IMR-90 (cell line): Measurements from ENCODE around the gene CLNS1A. TPM values are rescaled to one million over a fixed set of nuclear protein-coding genes. Genes with fewer than 3 reads are reported as not detected.

Experiments used
- ATAC-seq: fragments of 200-7000 bp; cut with Tn5 transposase; 2 replicates; pipeline ENCODE4 v1.9.1; 2020; ENCODE audit warnings: low read depth, mild to moderate bottlenecking, moderate library complexity
- BruUV-seq: library from RNA; stranded (reverse); fragments of 400-500 nt; replicated peaks from 2 replicates; lab custom pipeline; 2021; lab: Mats Ljungman, UMichigan
- CTCF ChIA-PET: fragments of 300-600 bp; formaldehyde crosslinking; extraction: SDS; loops from one replicate; lab custom pipeline; 2021; ENCODE audit warnings: antibody characterized with exemption; lab: Yijun Ruan, JAX
- POLR2A ChIA-PET: fragments of 300-600 bp; sonication (Branson Sonifier 250); formaldehyde crosslinking; loops from one replicate; lab custom pipeline; 2022; ENCODE audit warnings: antibody characterized with exemption; ENCODE audit not compliant: unreplicated experiment; lab: Charles Lee
- DNase-seq: peaks from one replicate; pipeline ENCODE4 v3.0.0; 2013
- H2AFZ ChIP-seq: replicated peaks from 2 replicates; pipeline ENCODE3; 2013; ENCODE audit warnings: low read length, mild to moderate bottlenecking; ENCODE audit not compliant: poor library complexity
- H2AK5ac ChIP-seq: 2 replicates; pipeline ENCODE4 v1.6.1; 2013; ENCODE audit warnings: low read depth, low read length, inconsistent platforms
- H2AK9ac ChIP-seq: replicated peaks from 2 replicates; pipeline ENCODE3; 2013; ENCODE audit warnings: mild to moderate bottlenecking, low read depth, low read length, moderate library complexity; ENCODE audit not compliant: poor library complexity
- H2BK120ac ChIP-seq: 2 replicates; pipeline ENCODE4 v1.6.1; 2013; ENCODE audit warnings: low read depth, low read length, inconsistent platforms
- H2BK15ac ChIP-seq: 3 replicates; pipeline ENCODE4 v1.6.1; 2013; ENCODE audit warnings: low read depth, low read length, inconsistent platforms
- H2BK20ac ChIP-seq: 2 replicates; pipeline ENCODE4 v1.6.1; 2013; ENCODE audit warnings: low read depth, mild to moderate bottlenecking, inconsistent platforms, low read length, moderate library complexity
- H2BK5ac ChIP-seq: 2 replicates; pipeline ENCODE4 v1.6.1; 2013; ENCODE audit warnings: mild to moderate bottlenecking, low read depth, low read length, inconsistent platforms; ENCODE audit not compliant: poor library complexity, severe bottlenecking
- H3K14ac ChIP-seq: replicated peaks from 2 replicates; pipeline ENCODE4 v1.6.1; 2013; ENCODE audit warnings: low read depth, low read length, inconsistent platforms
- H3K18ac ChIP-seq: 2 replicates; pipeline ENCODE4 v1.6.1; 2013; ENCODE audit warnings: low read depth, low read length, control low read depth
- H3K23ac ChIP-seq: 2 replicates; pipeline ENCODE4 v1.6.1; 2013; ENCODE audit warnings: low read depth, low read length, inconsistent platforms
- H3K27ac ChIP-seq: 2 replicates; pipeline ENCODE4 v1.5.1; 2013; ENCODE audit warnings: mild to moderate bottlenecking, control low read depth, low read length; ENCODE audit not compliant: insufficient read depth
- H3K27me3 ChIP-seq: 2 replicates; pipeline ENCODE4 v1.6.1; 2013; ENCODE audit warnings: low read length; ENCODE audit not compliant: control insufficient read depth, insufficient read depth
- H3K36me3 ChIP-seq: 2 replicates; pipeline ENCODE4 v1.6.1; 2013; ENCODE audit warnings: low read length, mixed read lengths; ENCODE audit not compliant: control insufficient read depth, insufficient read depth
- H3K4ac ChIP-seq: 2 replicates; pipeline ENCODE4 v1.6.1; 2013; ENCODE audit warnings: low read depth, low read length, inconsistent platforms
- H3K4me1 ChIP-seq: 2 replicates; pipeline ENCODE4 v1.6.1; 2013; ENCODE audit warnings: low read length, mixed read lengths; ENCODE audit not compliant: control insufficient read depth, insufficient read depth
- H3K4me2 ChIP-seq: 2 replicates; pipeline ENCODE4 v1.6.1; 2013; ENCODE audit warnings: low read depth, mild to moderate bottlenecking, control low read depth, low read length, moderate library complexity
- H3K4me3 ChIP-seq: 2 replicates; pipeline ENCODE4 v1.5.1; 2013; ENCODE audit warnings: low read depth, mild to moderate bottlenecking, control low read depth, low read length, moderate library complexity; ENCODE audit not compliant: insufficient read depth
- H3K56ac ChIP-seq: 2 replicates; pipeline ENCODE4 v1.6.1; 2013; ENCODE audit warnings: low read length, inconsistent platforms; ENCODE audit not compliant: insufficient read depth; ENCODE audit errors: extremely low read depth
- H3K79me1 ChIP-seq, 2 experiments: 2 replicates each; pipeline ENCODE4 v1.6.1; 2013; ENCODE audit warnings: low read length in 2 of 2, inconsistent platforms in 1 of 2, low read depth in 1 of 2
- H3K9ac ChIP-seq: 2 replicates; pipeline ENCODE4 v1.6.1; 2013; ENCODE audit warnings: low read depth, low read length, control low read depth
- H3K9me1 ChIP-seq: 2 replicates; pipeline ENCODE4 v1.6.1; 2013; ENCODE audit warnings: low read length, inconsistent platforms; ENCODE audit not compliant: insufficient read depth
- H3K9me3 ChIP-seq: 2 replicates; pipeline ENCODE4 v1.6.1; 2013; ENCODE audit warnings: low read length; ENCODE audit not compliant: control insufficient read depth, insufficient read depth
- H4K20me1 ChIP-seq: 2 replicates; pipeline ENCODE4 v1.6.1; 2013; ENCODE audit warnings: low read length, inconsistent platforms; ENCODE audit not compliant: insufficient read depth
- H4K5ac ChIP-seq: 2 replicates; pipeline ENCODE4 v1.6.1; 2013; ENCODE audit warnings: mild to moderate bottlenecking, low read depth, low read length, control low read depth
- H4K8ac ChIP-seq, 2 experiments: 2 replicates each; pipeline ENCODE4 v1.6.1; 2013; ENCODE audit warnings: low read depth in 2 of 2, low read length in 2 of 2, control low read depth in 1 of 2, inconsistent platforms in 1 of 2
- H4K91ac ChIP-seq: 2 replicates; pipeline ENCODE4 v1.6.1; 2013; ENCODE audit warnings: low read depth, low read length, inconsistent platforms; ENCODE audit not compliant: insufficient read depth
- BHLHE40 ChIP-seq: fragments of 150-350 bp; IDR thresholded peaks from 2 replicates; pipeline ENCODE4 v1.6.1; 2016; ENCODE audit warnings: mild to moderate bottlenecking, low read depth, low read length
- CEBPB ChIP-seq: IDR thresholded peaks from 2 replicates; pipeline ENCODE4 v1.6.1; 2012; ENCODE audit warnings: low read depth, low read length, improper control_type of control experiment
- CHD1 ChIP-seq: IDR thresholded peaks from 2 replicates; pipeline ENCODE4 v1.6.1; 2012; ENCODE audit warnings: low read depth, low read length, improper control_type of control experiment
- ELK1 ChIP-seq: fragments of 150-350 bp; IDR thresholded peaks from 2 replicates; pipeline ENCODE4 v1.6.1; 2016; ENCODE audit warnings: low read depth, mild to moderate bottlenecking, low read length, moderate library complexity, borderline replicate concordance
- FOS ChIP-seq: fragments of 150-350 bp; IDR thresholded peaks from 2 replicates; pipeline ENCODE4 v1.6.1; 2016; ENCODE audit warnings: low read depth, low read length
- MAFK ChIP-seq: IDR thresholded peaks from 2 replicates; pipeline ENCODE4 v1.6.1; 2012; ENCODE audit warnings: low read depth, low read length, improper control_type of control experiment
- MAZ ChIP-seq: IDR thresholded peaks from 2 replicates; pipeline ENCODE4 v1.6.1; 2012; ENCODE audit warnings: low read depth, mild to moderate bottlenecking, low read length, improper control_type of control experiment, moderate library complexity, borderline replicate concordance
- MXI1 ChIP-seq: IDR thresholded peaks from 2 replicates; pipeline ENCODE4 v1.6.1; 2012; ENCODE audit warnings: low read depth, mild to moderate bottlenecking, low read length, moderate library complexity, borderline replicate concordance
- NFE2L2 ChIP-seq: fragments of 150-350 bp; IDR thresholded peaks from 2 replicates; pipeline ENCODE4 v1.6.1; 2016; ENCODE audit warnings: low read depth, mild to moderate bottlenecking, low read length
- POLR2A ChIP-seq: IDR thresholded peaks from 2 replicates; pipeline ENCODE4 v1.6.1; 2012; ENCODE audit warnings: mild to moderate bottlenecking, low read depth, low read length
- RAD21 ChIP-seq: IDR thresholded peaks from 2 replicates; pipeline ENCODE4 v1.6.1; 2012; ENCODE audit warnings: low read length, improper control_type of control experiment
- RCOR1 ChIP-seq: IDR thresholded peaks from 2 replicates; pipeline ENCODE4 v1.6.1; 2012; ENCODE audit warnings: mild to moderate bottlenecking, low read length, improper control_type of control experiment; ENCODE audit not compliant: insufficient replicate concordance
- RFX5 ChIP-seq: IDR thresholded peaks from 2 replicates; pipeline ENCODE4 v1.8.0; 2012; ENCODE audit warnings: low read depth, mild to moderate bottlenecking, low read length, moderate library complexity
- USF2 ChIP-seq: fragments of 150-350 bp; IDR thresholded peaks from 2 replicates; pipeline ENCODE4 v1.6.1; 2017; ENCODE audit warnings: mild to moderate bottlenecking, antibody characterized with exemption, low read length, low read depth
- WGBS, 2 experiments: methylation state at CpG; one replicate each; pipeline versions ENCODE4 v1.1.5 to v1.1.7; 2013; ENCODE audit warnings: missing lambda C conversion rate in 2 of 2; ENCODE audit not compliant: insufficient read length in 1 of 2; ENCODE audit errors: extremely low coverage in 2 of 2; 5-methylcytosine and 5-hydroxymethylcytosine counted together
- dilution Hi-C: fragments of 300-500 bp; cut with HindIII; formaldehyde crosslinking; loops from one replicate; pipeline ENCODE4 v1.14.3; 2018; ENCODE audit warnings: low sequenced_read_pairs; ENCODE audit not compliant: unreplicated experiment
- in situ Hi-C: fragments of 300-500 bp; cut with MboI; formaldehyde crosslinking; loops from 3 replicates; pipeline ENCODE4 v1.14.3; 2019; ENCODE audit warnings: low sequenced_read_pairs, inconsistent platforms, mixed read lengths
- intact Hi-C: fragments of 100-400 bp; cut with micrococcal nuclease; formaldehyde crosslinking; loops from 2 replicates; pipeline ENCODE4 v1.10.0; 2022
- polyA plus RNA-seq, 3 experiments: library from polyadenylated mRNA; depleted of rRNA; stranded (reverse); fragments of >200 nt; gene quantifications; 2 replicates each; pipeline ENCODE4 v1.2.3, GENCODE V29; 2012; ENCODE audit warnings: low replicate concordance in 1 of 3
- total RNA-seq: library from RNA; depleted of rRNA; stranded (reverse); fragments of >200 nt; gene quantifications from 2 replicates; pipeline ENCODE4 v1.2.3, GENCODE V29; 2012

Gene CLNS1A
- total and polyA plus RNA-seq, 2 of the 4 experiments (the other 2 are of a cell fraction) = 66.7 to 97.0 TPM

DNA sequence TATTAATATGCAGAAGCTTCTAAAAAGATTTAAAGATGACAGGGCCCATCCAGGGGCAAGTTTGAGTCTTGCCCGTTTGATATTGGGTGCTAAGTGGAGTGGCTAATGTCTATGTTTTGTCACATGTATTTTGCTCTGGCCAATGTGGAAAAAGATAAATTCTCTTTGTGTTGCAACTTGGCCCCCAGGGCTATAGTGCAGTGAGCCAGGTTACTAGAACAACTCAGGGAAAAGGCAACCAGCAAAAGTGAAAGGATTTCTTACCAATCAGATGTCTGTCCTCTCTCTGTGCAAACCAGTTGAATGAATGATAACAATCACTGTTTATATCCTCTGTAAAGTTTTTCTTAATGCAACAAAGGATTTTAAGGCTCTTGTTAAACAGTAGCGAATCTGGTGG lies 4.6 kb upstream of the CLNS1A start:
- no peak for DNase-seq
- Histone ChIP-seq H4K91ac (no peak overlapping the region), H3K18ac (no peak overlapping the region), H3K79me1 (peaks cover 0 to 5% of the 10 kb centered on the region in 2 experiments; a peak in 1 of 4 replicates), H2BK5ac (no peak overlapping the region), H4K20me1 (no peaks in the 10 kb centered on the region), H4K5ac (no peak overlapping the region), H3K9me1 (peaks cover 3% of the 10 kb centered on the region; the same call in 1 of the 2 replicates), H3K27me3 (no peaks in the 10 kb centered on the region), H3K9ac (no peak overlapping the region), H3K4me2 (no peak overlapping the region), H3K23ac (no peak overlapping the region), H3K4me1 (peaks cover 3% of the 10 kb centered on the region), H3K56ac (no peak overlapping the region), H3K9me3 (no peaks in the 10 kb centered on the region), H4K8ac (no peak overlapping the region), H3K14ac (no peak overlapping the region), H2BK20ac (no peak overlapping the region), H3K4ac (no peak overlapping the region), H2AFZ (no peak overlapping the region), H3K36me3 (no peaks in the 10 kb centered on the region), H2AK5ac (no peak overlapping the region), H3K4me3 (no peak overlapping the region), H2BK15ac (no peak overlapping the region), H2AK9ac (no peak overlapping the region), H2BK120ac (no peak overlapping the region), H3K27ac (no peak overlapping the region)
- intact Hi-C loops (no loop called here), in situ Hi-C loops (no loop called here), dilution Hi-C loops (no loop called here)
- ATAC-seq = no peak
- BruUV-seq = no TSS peak
- POLR2A ChIA-PET = no interaction called here
- no peak for TF ChIP-seq BHLHE40
- TF ChIP-seq RFX5 = no peak
- TF ChIP-seq MXI1 = no peak
- no peak for TF ChIP-seq NFE2L2
- TF ChIP-seq RCOR1 = no peak
- TF ChIP-seq FOS = no peak
- no peak for TF ChIP-seq MAZ
- TF ChIP-seq CHD1 = no peak
- no peak for TF ChIP-seq RAD21
- no peak for TF ChIP-seq ELK1
- no peak for TF ChIP-seq POLR2A
- TF ChIP-seq CEBPB = no peak
- no peak for TF ChIP-seq USF2
- TF ChIP-seq MAFK = no peak
- WGBS, 2 experiments = no CpG with 5 or more reads among the region's 2 CpGs
- CTCF ChIA-PET = no interaction called here
